Endodermal cell (in vitro differentiated cells): ENCODE measurements around the gene RPS15. TPM values are rescaled to one million over a fixed set of nuclear protein-coding genes. Genes with fewer than 3 reads are reported as not detected.

Experiments used
- DNase-seq: peaks from one replicate; pipeline ENCODE4 v3.0.0-alpha.2; 2017
- H3K27ac ChIP-seq: 2 replicates; pipeline ENCODE4 v1.5.1; 2013; ENCODE audit warnings: mild to moderate bottlenecking, low read depth, low read length, moderate library complexity
- H3K27me3 ChIP-seq: 2 replicates; pipeline ENCODE4 v1.6.1; 2013; ENCODE audit warnings: mild to moderate bottlenecking, low read length, moderate library complexity; ENCODE audit not compliant: insufficient read depth, control insufficient read depth, poor library complexity, severe bottlenecking
- H3K36me3 ChIP-seq: 2 replicates; pipeline ENCODE4 v1.7.0; 2013; ENCODE audit warnings: mild to moderate bottlenecking, low read length, moderate library complexity; ENCODE audit not compliant: control insufficient read depth, insufficient read depth
- H3K4me1 ChIP-seq: one replicate; pipeline ENCODE4 v1.7.0; 2013; ENCODE audit warnings: low read length; ENCODE audit not compliant: control insufficient read depth, insufficient read depth
- H3K4me3 ChIP-seq: 2 replicates; pipeline ENCODE4 v1.5.1; 2013; ENCODE audit warnings: mild to moderate bottlenecking, low read length, moderate library complexity
- H3K9ac ChIP-seq: 2 replicates; pipeline ENCODE4 v1.6.1; 2013; ENCODE audit warnings: mild to moderate bottlenecking, low read length, moderate library complexity; ENCODE audit not compliant: poor library complexity, severe bottlenecking; ENCODE audit errors: extremely low read depth
- H3K9me3 ChIP-seq: 2 replicates; pipeline ENCODE4 v1.6.1; 2013; ENCODE audit warnings: mild to moderate bottlenecking, low read length, moderate library complexity; ENCODE audit not compliant: control insufficient read depth
- H3K27ac Mint-ChIP-seq: 2 replicates; pipeline ENCODE4 v1.8.0; 2020; ENCODE audit warnings: mixed read lengths
- H3K27me3 Mint-ChIP-seq: 2 replicates; pipeline ENCODE4 v1.8.0; 2021; ENCODE audit warnings: mild to moderate bottlenecking, mixed read lengths; ENCODE audit not compliant: insufficient read depth
- H3K36me3 Mint-ChIP-seq: 2 replicates; pipeline ENCODE4 v1.8.0; 2020; ENCODE audit warnings: low read depth, mixed read lengths
- H3K4me1 Mint-ChIP-seq: 2 replicates; pipeline ENCODE4 v1.8.0; 2020; ENCODE audit warnings: mixed read lengths
- H3K4me3 Mint-ChIP-seq: 2 replicates; pipeline ENCODE4 v1.8.0; 2020; ENCODE audit warnings: mild to moderate bottlenecking, moderate library complexity, mixed read lengths
- H3K9me3 Mint-ChIP-seq: 2 replicates; pipeline ENCODE4 v1.8.0; 2020; ENCODE audit warnings: mild to moderate bottlenecking, mixed read lengths
- WGBS, 2 experiments: methylation state at CpG; one replicate each; pipeline versions ENCODE4 v1.1.5 to v1.1.7; 2013; ENCODE audit warnings: missing lambda C conversion rate in 2 of 2, mixed read lengths in 1 of 2; ENCODE audit not compliant: insufficient coverage in 1 of 2, insufficient read length in 1 of 2; 5-methylcytosine and 5-hydroxymethylcytosine counted together
- total RNA-seq, 2 donors: library from RNA; stranded (reverse); fragmentation: NEBNext Ultra II Directional in 1 of 2; extraction: Animal tissue kit (Norgen Biotek cat#: 25700) in 1 of 2; gene quantifications; 2 replicates in 1 of 2; 3 replicates in 1 of 2; pipeline ENCODE4 v1.2.1, GENCODE V29; 2021
- TF ChIP-seq, protein P1 (sequence below): fragments of 200-600 bp; sonication (generic); conservative IDR thresholded peaks from 2 replicates; pipeline ENCODE4 v1.5.0; 2021; ENCODE audit warnings: antibody characterized with exemption, mild to moderate bottlenecking

RPS15 gene
- total RNA-seq, 2 donors from 2014 or later = 1,298 to 1,321 TPM

DNA sequence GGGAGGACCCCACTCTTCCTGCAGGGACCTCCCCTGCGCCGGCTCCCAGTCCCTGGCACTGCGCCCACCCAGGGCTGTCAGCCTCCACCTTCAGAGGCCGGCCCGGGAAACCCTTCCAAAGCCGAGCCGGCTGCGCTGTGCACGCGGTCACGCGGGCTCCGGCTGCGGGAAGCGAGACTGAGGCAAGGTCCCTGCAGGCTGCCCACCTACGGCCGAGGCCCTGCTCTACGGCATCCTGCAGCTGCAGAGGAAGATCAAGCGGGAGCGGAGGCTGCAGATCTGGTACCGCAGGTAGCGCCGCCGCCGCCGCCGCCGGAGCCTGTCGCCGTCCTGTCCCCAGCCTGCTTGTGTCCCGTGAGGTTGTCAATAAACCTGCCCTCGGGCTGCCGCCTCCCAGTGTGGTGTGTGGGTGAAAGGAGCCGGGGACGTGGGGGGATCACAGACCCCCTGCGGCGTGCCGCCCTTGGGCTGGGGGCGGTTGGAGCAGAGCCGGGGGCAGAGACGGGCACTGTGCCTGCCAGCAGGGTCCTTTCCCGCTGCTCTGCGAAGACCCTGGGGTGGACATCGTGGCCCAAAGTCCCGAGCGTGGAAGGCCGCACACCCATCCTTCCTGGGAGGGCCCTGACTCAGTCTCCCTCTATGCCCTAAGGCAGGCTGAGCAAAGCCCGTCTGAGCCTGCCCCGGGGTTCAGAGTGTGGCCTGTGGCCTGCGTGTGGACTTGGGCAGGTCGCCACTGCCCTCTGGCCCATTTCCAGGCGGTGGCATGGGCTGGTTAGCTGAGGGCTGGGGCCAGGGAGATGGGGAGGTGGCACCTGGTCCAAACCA, 42.8 kb upstream of the RPS15 start:
- TF ChIP-seq, protein P1, sequence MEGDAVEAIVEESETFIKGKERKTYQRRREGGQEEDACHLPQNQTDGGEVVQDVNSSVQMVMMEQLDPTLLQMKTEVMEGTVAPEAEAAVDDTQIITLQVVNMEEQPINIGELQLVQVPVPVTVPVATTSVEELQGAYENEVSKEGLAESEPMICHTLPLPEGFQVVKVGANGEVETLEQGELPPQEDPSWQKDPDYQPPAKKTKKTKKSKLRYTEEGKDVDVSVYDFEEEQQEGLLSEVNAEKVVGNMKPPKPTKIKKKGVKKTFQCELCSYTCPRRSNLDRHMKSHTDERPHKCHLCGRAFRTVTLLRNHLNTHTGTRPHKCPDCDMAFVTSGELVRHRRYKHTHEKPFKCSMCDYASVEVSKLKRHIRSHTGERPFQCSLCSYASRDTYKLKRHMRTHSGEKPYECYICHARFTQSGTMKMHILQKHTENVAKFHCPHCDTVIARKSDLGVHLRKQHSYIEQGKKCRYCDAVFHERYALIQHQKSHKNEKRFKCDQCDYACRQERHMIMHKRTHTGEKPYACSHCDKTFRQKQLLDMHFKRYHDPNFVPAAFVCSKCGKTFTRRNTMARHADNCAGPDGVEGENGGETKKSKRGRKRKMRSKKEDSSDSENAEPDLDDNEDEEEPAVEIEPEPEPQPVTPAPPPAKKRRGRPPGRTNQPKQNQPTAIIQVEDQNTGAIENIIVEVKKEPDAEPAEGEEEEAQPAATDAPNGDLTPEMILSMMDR = no peak
- DNase-seq = no peak
- Mint-ChIP-seq H3K4me3 (no peak overlapping the region), H3K4me1 (no peaks in the 10 kb centered on the region), H3K27me3 (no peaks in the 10 kb centered on the region), H3K9me3 (no peaks in the 10 kb centered on the region), H3K27ac (no peak overlapping the region), H3K36me3 (peaks cover 26% of the 10 kb centered on the region)
- H3K36me3 ChIP-seq = no peaks in the 10 kb centered on the region
- no peak overlapping the region for H3K4me3 ChIP-seq
- no peaks in the 10 kb centered on the region for H3K9me3 ChIP-seq
- WGBS, 2 experiments = 94 to 96% methylated on average over 27 to 52 of the region's 52 CpGs
- H3K9ac ChIP-seq = no peak overlapping the region
- no peaks in the 10 kb centered on the region for H3K4me1 ChIP-seq
- no peak overlapping the region for H3K27ac ChIP-seq
- no peaks in the 10 kb centered on the region for H3K27me3 ChIP-seq

DNA sequence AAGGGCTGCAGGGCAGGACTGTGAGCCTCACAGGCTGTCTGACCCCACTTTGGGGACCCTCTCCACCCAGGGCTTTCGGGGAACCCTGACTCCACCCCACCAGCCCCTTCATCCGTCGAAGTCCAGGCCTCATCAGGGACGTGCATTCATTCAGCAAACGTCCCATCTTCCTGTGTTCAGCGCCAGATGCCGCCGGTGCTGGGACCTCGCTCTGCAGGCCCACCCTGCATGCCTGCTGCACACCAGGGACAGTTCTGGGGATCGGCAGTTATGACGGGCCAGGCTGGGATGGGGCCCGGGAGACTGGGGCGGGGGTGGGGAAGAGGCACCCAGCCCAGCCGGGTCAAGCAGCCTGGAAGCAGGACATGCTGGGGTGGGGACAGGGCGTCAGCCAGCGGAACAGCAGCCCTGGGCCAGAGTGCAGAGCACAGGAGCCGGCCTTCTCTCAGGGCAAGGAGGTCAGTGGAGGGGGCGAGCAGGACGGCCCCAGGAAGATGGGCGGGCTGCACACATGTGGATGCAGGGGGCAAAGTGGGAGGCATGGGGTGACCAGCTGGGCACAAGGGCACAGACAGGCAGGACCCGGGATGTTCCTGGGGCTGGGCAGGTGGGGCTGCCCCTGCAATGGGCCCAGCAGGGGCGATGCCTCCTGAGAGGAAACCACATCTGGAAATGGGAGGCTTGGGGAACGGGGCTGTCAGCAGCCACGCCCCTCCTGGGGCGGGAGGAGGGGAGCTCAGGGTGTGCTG, 42.0 kb upstream of the RPS15 start:
- H3K27me3 ChIP-seq = no peaks in the 10 kb centered on the region
- no peak overlapping the region for H3K4me3 ChIP-seq
- Mint-ChIP-seq H3K36me3 (peaks cover 20% of the 10 kb centered on the region), H3K27ac (no peak overlapping the region), H3K4me1 (no peaks in the 10 kb centered on the region), H3K9me3 (no peaks in the 10 kb centered on the region), H3K4me3 (no peak overlapping the region), H3K27me3 (no peaks in the 10 kb centered on the region)
- no peak overlapping the region for H3K9ac ChIP-seq
- H3K36me3 ChIP-seq = no peaks in the 10 kb centered on the region
- DNase-seq = no peak
- TF ChIP-seq, protein P1 = no peak
- no peaks in the 10 kb centered on the region for H3K9me3 ChIP-seq
- 88 to 89% methylated on average over 16 to 25 of the region's 25 CpGs for WGBS, 2 experiments
- H3K4me1 ChIP-seq = no peaks in the 10 kb centered on the region
- H3K27ac ChIP-seq = no peak overlapping the region

DNA sequence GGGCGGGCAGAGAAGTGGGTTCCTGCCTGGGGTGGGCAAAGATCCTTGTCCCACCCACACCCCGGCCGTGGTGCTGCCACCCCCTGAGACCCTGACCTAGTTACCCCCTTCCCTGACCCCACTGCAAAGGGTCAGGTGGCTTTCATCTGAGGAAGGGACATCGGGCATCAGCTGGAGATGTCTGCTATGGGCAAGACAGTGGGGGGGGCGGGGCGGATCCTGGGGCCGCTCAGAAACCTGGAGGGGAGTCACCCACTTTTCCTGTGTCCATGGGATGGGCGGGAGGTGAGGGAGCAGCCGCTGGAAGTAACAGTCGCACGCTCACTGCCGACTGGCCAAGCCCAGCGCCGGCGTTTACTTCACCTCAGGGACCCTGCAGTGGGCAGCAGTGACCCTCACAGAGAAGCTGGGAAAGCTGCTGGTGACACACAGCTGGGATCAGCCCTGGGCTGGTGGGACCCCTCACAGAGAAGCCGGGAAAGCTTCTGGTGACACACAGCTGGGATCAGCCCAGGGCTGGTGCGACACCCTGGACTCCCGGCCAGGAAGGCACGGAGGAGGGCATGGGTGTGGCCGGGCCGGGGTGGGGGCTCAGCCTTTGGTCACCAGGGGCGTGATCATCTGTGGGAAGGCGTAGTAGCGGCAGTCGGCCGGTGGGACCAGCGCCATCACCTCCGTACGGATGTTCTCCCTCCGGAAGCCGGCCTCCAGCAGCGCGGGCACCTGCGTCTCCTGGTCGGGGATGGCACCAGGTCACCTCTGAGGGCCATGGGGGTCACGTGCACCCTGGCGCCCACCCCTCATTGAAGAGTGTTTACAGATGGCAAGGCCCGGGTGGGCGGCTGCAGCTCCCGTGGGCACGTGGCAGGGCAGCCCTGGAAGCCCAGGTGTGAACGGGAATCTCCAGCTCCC, 41.2 kb upstream of the RPS15 start:
- no peak overlapping the region for H3K4me3 ChIP-seq
- 91 to 92% methylated on average over 27 to 42 of the region's 42 CpGs for WGBS, 2 experiments
- H3K9me3 ChIP-seq = no peaks in the 10 kb centered on the region
- Mint-ChIP-seq H3K4me3 (no peak overlapping the region), H3K27ac (no peak overlapping the region), H3K9me3 (no peaks in the 10 kb centered on the region), H3K27me3 (no peaks in the 10 kb centered on the region), H3K4me1 (no peaks in the 10 kb centered on the region), H3K36me3 (peaks cover 19% of the 10 kb centered on the region)
- H3K27me3 ChIP-seq = no peaks in the 10 kb centered on the region
- H3K36me3 ChIP-seq = no peaks in the 10 kb centered on the region
- no peak for DNase-seq
- TF ChIP-seq, protein P1 = no peak
- no peaks in the 10 kb centered on the region for H3K4me1 ChIP-seq
- no peak overlapping the region for H3K9ac ChIP-seq
- H3K27ac ChIP-seq = no peak overlapping the region
